Stimulated activated CD4-positive, alpha-beta T cell treated with anti-CD3 and anti-CD28 coated beads, Interleukin-2, amount 100 ng/mL, for 48 hours (primary cell): ENCODE measurements around the gene TM9SF3.

Experiments
- DNase-seq, 2 donors: peaks; one replicate each; pipeline ENCODE4 v3.0.0-alpha.2; 2020

TM9SF3 gene

GRCh38 chr10:96586419-96587263, at the start of gene TM9SF3:
TM9SF3 (minus strand) TSS chr10:96587012; CDS start chr10:96586835, 177 bp downstream.
- peak; percentile 86 to 89 for DNase-seq

DNA sequence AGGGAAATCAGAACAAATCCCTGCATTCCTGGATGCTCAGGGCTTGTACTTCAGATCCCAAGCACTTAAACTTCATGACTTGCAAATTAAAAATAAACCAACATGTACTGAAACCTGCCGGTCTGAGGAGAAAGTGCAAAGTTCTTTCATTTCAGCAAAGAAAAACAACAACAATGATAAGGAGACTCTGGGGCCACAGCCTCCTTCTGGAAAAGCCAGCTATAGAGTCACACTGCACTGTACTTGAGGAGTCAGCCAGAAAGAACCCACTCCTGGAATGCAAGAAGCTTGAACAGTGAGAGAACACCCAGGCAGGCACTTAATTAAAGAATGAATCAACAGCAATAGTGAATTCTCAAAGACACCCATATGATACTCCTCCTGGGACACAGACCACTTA, 49.7 kb upstream of the TM9SF3 start:
- DNase-seq = no peak

DNA sequence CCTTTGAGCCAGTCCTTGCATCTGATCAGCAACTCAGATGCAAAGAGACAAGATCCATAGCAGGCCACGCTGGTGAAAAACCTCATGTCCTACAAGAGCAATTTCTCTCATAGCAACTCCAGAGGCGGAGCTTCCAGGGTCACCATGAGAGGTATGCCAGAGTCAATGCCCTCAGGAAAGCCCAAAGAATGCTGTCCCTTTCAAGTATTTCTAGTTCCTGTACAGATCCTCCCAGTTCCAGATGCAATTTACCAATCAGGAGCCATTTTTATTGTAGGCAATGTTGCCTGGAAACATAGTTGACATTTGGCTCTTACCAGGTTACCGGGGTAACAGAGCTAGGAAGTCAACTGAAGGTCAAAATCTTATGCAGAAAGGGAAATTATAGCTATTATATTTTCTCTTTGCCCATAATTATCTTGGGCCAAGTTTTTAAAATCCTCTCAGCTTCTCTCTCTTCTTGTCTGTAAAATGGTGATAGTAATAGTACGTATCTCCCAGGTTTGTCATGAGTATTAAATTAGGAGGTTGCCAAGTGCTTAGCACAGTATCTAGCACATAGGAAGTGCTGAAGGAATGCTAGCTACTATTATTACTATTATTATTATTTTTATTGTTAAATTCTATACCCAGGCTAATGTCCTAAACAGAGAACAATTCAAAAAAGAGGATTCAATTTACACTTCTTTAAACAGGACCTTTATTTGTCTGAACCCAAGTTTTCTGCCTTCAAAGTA, 46.3 kb upstream of the TM9SF3 start:
- DNase-seq = no peak

DNA sequence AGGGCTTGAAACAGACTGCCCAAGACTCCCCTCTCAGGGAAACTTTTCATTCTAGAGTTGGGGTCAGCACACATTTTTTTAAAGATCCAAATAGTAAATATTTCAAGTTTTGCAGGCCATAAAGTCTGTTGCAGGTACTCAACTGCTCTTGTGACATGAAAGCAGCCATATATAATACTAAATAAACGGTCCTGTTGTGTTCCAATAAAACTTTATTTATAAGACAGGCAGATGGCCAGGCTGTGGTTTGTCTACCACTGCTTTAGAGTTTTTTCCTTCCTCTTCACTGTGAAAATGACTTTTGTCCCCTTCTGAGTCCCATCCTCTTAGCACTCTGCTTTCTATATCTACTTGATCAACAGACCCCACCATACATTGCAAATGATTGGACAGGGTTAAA, 40.5 kb upstream of the TM9SF3 start:
- no peak for DNase-seq

DNA sequence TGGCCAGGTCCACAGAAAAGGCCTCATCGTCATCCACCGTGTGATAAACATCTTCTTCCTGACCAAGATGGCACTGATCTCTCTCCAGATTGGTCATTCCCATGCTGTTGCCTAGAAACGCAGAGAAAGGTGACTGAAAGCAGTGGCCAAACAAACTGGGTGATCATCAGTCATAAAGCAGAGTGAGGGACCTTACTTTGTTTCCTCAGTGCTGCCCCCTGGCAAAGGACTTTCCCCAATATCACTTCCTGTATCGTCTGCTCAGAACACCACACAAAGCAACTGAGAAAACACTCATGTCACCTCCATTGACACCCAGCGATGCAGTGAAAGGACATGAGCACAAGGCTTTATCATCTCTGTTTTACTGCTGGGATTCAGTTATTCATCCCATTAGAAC, 40.0 kb upstream of the TM9SF3 start:
- DNase-seq = no peak

- no peak for DNase-seq
Measured at GRCh38 chr10:96625173-96625572, 38.4 kb upstream of the TM9SF3 start.

DNA sequence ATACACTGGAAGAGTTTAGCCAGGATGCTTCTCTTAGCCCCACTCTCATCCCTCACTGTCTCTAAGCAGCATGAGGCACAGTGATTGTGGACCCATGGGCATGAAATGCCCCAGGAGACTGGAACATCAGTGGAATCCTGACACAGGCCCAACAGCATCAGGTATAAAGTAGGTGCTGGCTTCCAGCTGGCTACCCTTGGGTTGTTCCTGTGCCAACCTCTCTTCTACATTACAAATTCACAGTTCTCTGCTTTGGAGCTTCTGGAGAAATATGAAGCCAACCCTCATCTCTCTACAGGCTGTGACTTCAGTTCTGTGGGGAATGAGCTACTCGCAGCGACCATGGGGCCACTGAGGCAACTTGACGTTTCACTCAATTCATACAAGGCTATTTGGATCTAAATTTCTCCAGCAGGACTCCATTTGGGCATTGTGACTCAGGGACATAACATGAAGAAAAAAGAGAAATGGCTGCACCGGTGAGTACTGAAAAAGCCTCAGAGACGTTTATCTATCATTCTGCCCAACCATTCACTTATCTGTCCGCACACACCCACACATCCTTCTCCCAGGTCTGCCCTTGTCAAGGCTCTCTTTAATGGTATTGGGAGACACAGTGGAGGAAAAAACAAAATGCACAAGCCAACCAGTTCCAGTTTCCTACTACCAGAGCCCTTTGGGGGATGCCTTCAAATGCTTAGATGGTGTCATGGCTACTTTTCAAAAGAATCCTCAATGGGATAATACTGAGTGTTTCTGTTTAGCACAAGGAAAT, 35.4 kb upstream of the TM9SF3 start:
- no peak for DNase-seq

GRCh38 chr10:96619796-96620773, 33.3 kb upstream of the TM9SF3 start:
- DNase-seq = no peak

GRCh38 chr10:96619120-96619519, 32.3 kb upstream of the TM9SF3 start:
- DNase-seq = no peak

- no peak for DNase-seq
Measured at GRCh38 chr10:96618653-96619052, 31.8 kb upstream of the TM9SF3 start.

DNA sequence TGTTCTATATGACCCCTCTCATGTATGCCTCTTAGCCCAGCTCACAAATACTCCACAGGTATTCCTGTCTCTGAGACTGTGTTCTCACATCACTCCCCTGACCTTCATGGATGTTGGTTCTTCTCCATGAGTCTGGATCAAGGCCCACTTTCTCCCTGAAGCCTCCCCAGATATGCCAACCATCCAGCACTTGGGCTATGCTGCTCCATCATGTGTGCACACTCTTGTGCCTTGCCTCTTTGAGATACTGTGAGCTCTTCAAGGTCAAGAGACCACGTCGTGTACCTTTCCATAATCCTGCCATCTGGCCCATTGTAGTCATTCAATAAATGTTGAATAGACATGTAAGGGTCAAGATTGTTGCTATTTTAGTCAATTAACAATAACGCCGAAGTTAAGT, 30.1 kb upstream of the TM9SF3 start:
- DNase-seq = no peak

DNA sequence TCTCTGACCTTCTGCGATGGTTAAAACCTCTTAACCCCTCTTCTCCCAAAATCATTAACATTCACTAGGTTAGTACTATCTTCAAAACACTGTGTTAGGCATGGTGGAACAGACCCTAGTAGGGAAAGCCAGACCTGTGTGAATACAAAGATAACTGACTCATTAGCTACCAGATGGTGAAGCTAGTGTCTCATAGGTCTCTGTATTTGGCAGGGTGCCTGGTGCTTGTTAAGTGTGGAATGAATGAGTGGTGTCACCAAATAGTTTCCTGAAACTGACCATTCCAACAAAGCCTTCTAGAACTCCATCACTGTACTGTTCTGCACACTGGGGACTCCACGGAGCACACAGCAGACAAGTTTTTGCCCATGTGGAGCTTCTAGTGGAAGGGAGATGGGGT, 27.7 kb upstream of the TM9SF3 start:
- DNase-seq = no peak

DNA sequence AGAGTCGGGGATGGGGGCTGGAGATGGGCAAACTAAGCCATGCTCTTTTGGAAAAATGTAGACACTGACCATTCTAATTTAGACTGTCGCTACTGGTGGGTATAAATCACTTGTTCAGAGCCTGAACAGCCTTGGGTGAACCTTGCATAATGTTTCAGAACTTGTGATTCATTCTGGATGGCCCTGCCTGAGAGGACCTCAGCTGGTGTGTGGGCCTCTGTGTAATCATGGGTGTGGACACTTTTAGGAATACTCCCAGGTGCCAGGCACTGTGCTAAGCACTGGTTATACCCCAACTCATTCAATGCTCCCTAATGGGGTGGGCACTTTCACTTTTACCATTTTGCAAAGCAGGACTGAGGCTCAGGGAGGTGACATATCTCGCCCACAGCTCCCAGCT, 26.8 kb upstream of the TM9SF3 start:
- DNase-seq = no peak

DNA sequence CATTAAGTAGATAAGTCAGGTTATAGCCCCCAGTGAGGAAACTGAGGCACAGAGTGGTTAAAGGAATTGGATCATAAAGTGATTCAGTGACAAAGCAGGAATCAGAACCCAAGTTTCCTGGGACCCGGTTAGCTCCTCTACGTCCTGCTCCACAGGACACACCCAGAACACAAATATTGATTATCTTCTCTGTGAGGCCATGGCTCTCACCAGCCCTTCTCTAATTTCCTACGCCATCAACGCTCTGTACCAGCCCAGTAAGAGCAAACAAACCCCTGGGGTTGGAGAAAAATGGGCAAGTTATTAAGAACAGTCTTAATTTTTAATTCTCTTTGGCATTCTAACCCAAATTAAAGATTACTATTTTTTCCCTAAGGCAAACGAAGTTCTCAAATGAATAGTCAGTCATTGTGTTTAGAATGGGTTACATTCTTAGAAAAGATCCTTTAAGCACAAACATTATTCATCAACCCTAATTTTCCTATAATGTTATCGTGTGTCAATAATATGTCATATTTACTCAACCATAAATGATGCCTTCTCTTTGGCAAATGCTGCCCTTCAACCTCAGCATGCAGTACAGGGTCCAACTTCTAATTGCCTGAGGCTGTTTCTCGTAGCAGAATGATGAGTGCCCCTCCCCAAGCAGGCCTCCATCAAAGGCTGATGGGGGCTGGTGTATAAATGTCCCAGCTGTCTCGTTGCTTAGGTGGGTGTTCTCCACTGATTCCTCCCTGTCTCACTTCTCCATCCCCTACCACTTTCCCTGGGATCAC, 25.4 kb upstream of the TM9SF3 start:
- DNase-seq = no peak

- DNase-seq = no peak
Measured at GRCh38 chr10:96610817-96611216, 24.0 kb upstream of the TM9SF3 start.

GRCh38 chr10:96609510-96609909, 22.7 kb upstream of the TM9SF3 start:
- no peak for DNase-seq

DNA sequence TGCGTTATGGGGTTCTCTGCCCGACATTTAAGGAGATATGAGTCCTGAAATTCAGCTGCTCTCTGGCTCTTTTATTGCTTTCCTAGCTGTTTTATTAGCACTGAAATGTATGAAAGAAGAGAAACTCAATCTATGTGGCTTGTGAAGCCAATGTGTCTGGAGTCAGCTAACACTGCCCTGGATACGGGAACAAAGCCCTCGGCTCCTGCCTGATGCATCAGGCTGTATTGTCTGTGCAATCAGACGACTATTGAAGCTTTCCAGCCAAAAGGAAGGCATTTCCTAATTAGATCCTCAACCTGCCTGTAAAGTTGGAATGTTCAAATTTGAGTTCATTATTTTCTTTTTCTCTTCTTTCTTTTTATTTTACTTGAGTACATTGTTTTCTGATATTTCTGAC, 22.0 kb upstream of the TM9SF3 start:
- no peak for DNase-seq

DNA sequence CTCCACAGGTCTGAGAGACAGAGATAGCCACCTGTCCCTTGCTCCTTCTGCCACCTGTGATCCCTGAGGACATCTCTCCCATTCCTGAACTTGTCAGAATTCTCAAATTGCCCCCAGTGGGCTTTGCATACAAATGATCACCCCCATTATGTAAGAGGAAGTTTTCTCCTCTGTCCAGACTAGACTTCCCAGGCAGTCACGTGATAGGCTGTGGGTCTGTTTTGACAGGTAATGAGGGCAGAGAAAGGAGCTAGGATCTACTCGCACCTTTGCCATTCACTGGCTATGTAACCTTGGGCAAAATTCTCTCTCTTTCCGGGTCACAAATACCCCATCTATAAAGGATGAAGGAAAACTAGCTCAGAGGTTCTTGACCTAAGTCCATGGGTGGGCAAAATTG, 21.4 kb upstream of the TM9SF3 start:
- DNase-seq = no peak

DNA sequence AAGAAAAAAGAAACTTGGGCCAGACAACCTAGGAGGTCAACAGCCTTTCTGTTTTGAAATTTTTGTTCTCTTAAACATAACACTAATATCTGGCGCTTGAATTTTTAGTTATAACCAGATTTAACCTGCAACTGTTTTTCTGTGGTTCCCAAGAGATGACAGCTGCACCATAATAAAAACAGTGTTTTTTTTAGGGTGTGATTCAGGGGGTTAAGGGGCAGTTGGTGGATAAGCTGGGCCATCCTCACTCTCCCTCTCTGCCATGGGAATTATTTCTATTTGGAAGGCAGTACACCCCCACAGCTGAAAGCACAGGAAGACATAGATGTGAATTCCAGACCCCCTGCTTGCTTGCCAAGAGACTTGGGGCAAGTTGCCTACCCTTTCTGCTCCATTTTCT, 20.1 kb upstream of the TM9SF3 start:
- no peak for DNase-seq

- no peak for DNase-seq
Measured at GRCh38 chr10:96606216-96606615, 19.4 kb upstream of the TM9SF3 start.

DNA sequence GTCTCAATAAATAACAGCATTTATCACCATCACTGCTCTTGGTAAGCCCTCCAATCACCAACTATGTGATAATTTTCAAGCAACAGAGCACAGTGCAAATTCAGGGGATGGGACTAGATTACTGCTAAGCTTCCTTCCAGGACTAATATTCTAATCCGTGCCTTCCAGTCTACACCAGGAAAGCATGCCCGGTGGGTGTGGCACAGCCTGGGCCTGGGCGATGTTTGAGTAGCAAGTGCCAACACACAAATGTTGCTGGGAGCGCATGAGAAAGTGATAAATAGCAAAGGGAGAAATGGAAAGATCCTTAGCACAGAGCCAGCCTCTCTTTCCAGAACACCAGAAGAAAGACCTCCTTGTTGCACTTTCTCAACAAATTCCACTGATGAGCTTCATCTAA, 13.5 kb upstream of the TM9SF3 start:
- no peak for DNase-seq

- no peak for DNase-seq
Measured at GRCh38 chr10:96598846-96599245, 12.0 kb upstream of the TM9SF3 start.
